Activated CD4-positive, alpha-beta T cell treated with anti-CD3 and anti-CD28 coated beads, Interleukin-10, Interleukin-2, amounts not matched to agents 100 ng/mL and 50 ng/mL, durations not matched to agents 16 hours and 8 hours (primary cell): Measurements from ENCODE around the gene EDNRA.

Source experiments
- DNase-seq: peaks from one replicate; pipeline ENCODE4 v3.0.0-alpha.2; 2020

EDNRA gene

GRCh38 chr4:147543034-147543433, 62.1 kb downstream of the EDNRA start:
- DNase-seq = no peak

- no peak for DNase-seq
These were observed 65.5 kb downstream of the EDNRA start for GRCh38 chr4:147546349-147546748.

GRCh38 chr4:147547314-147548056, 66.6 kb downstream of the EDNRA start:
- DNase-seq = peak; percentile 30

- DNase-seq = no peak
These were observed 67.4 kb downstream of the EDNRA start for GRCh38 chr4:147548256-147548655.

- peak; percentile 63 for DNase-seq
These were observed 69.8 kb downstream of the EDNRA start for GRCh38 chr4:147550626-147551246.

GRCh38 chr4:147560625-147561024, 79.7 kb downstream of the EDNRA start:
- no peak for DNase-seq

GRCh38 chr4:147566762-147567161, 85.9 kb downstream of the EDNRA start:
- no peak for DNase-seq

- no peak for DNase-seq
These were observed 86.4 kb downstream of the EDNRA start for GRCh38 chr4:147567276-147567675.

- DNase-seq = no peak
These were observed 89.7 kb downstream of the EDNRA start for GRCh38 chr4:147570616-147571015.

- no peak for DNase-seq
These were observed 90.3 kb downstream of the EDNRA start for GRCh38 chr4:147571036-147571770.

GRCh38 chr4:147576084-147576483, 95.2 kb downstream of the EDNRA start:
- no peak for DNase-seq

- DNase-seq = peak; percentile 14
These were observed 97.2 kb downstream of the EDNRA start for GRCh38 chr4:147578051-147578476.

- no peak for DNase-seq
These were observed 97.7 kb downstream of the EDNRA start for GRCh38 chr4:147578593-147578992.

GRCh38 chr4:147580396-147580795, 99.5 kb downstream of the EDNRA start:
- no peak for DNase-seq

- no peak for DNase-seq
These were observed 100.9 kb downstream of the EDNRA start for GRCh38 chr4:147581606-147582350.

GRCh38 chr4:147582386-147583060, 101.6 kb downstream of the EDNRA start:
- DNase-seq = no peak

GRCh38 chr4:147583876-147584275, 103.0 kb downstream of the EDNRA start:
- no peak for DNase-seq

GRCh38 chr4:147586032-147586431, 105.1 kb downstream of the EDNRA start:
- DNase-seq = no peak

- DNase-seq = peak; percentile 31
These were observed 105.7 kb downstream of the EDNRA start for GRCh38 chr4:147586637-147587036.

GRCh38 chr4:147587041-147587440, 106.1 kb downstream of the EDNRA start:
- no peak for DNase-seq

GRCh38 chr4:147589586-147589985, 108.7 kb downstream of the EDNRA start:
- no peak for DNase-seq

- peak; percentile 43 for DNase-seq
These were observed 109.5 kb downstream of the EDNRA start for GRCh38 chr4:147590249-147590920.
